ENCODE measurements around the gene ZRANB3. TPM values are rescaled to one million over a fixed set of nuclear protein-coding genes. Genes with fewer than 3 reads are reported as not detected.

The ZRANB3 gene
- total RNA-seq, 1 experiment from 2014 or later = 5.6 TPM

DNA sequence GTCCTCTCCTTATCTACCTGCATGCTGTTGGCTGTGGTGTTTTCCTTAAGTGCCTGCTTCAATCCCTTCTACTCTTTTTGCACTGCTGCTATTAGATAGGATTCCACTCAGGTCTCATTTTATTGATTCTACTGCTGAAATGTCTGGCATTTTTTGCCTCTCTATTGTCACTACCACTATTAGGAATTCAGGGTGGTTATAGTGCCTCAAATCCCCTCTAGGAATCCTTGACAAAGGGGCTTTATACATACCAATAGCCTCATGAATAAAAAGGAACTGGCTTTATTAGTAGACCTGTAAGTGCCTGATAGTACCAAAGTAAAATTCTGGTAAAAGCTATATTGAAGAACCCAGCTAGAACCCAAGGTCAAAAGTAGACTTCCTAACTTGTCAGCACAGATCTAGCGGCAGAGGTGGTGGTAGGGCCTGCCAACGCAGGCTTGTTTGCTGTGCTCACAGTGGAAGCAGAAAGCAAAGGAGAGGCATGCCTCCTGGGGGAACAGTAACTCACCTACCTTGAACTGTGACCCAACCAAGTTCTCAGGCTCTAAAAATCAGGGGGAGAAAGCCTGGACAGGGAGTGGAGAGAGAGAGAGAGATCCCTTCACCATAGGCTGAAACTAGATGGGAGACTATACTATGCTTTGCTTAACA, 278.1 kb downstream of the ZRANB3 start:
- DNase-seq (ENCODE audit: low read depth) = no peak

DNA sequence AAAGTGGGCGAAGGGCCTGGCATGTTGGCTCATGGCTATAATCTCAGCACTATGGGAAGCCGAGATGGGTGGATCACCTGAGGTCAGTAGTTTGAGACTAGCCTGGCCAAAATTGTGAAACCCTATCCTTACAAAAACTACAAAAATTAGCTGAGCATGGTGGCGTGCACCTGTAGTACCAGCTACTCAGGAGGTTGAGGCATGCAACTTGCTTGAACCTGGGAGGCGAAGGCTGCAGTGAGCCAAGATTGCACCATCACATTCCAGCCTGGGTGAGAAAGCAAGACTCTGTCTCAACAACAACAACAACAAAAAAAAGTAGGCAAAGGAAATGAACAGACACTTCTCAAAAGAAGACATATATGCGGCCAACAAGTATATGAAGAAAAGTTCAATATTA, 282.4 kb downstream of the ZRANB3 start:
- DNase-seq (ENCODE audit: low read depth) = no peak

DNA sequence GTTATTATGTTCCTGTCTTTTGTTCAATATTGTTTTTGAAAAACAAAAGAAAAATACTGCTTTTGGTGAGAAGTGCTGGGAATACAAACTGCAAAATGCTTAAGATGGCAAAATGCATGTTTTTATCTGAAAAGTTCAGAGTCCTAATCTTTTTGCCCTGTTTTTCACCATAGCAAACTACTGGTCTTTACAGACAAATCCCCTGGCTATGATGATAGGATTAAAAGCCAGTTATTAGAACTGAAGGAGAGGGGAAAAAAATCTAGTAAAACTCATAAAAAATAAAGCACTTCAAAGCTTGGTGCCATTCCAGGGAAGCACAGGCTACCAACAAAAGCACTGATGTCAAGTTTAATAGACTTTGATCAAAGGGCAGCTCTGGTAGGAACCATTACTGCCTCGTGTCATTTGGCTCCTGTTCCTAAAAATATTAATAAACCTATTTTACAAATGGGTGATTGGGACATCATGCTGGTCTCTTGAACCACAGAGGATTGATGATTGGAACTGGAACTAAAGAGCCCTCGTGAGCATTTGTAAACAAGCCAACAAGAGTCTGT, 284.2 kb downstream of the ZRANB3 start:
- no peak for DNase-seq (ENCODE audit: low read depth)

DNA sequence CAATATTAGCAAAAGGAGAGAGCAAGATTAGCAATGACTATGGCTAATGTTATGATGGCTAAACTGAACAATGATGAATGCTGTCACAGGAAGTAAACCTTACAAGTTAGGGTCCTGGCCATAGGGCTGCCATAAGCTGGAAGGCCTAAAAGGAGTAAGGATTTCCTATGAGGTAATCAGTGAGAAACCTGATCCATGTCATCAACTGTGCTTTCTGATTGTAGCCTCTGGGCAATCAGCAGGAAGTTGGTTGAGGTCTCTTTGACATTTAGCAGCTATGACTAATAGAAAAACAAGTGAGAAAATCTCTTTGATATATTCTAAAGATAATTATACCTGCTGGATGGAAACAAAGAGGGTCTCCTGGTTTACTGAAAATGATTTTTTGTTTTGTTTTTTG, 285.9 kb downstream of the ZRANB3 start:
- peak; percentile 92 for DNase-seq (ENCODE audit: low read depth)

DNA sequence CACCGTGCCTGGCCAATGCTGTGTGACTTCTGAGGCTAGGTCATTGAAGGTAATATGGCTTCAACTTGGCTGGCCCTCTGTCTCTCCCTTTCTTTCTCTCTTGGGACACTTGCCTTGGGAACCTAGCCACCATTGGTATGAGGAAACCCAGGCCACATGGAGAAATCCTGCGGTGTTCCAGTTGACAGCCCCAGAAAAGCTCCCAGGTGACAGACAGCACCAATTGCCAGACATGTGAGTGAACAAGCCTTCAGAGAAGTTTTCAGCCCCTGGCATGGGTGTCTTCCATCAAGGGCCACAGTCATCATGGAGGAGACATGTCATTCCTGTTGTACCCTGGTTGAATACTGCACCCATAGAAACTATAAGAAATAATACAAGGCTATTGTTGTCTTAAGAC, 292.4 kb downstream of the ZRANB3 start:
- no peak for DNase-seq (ENCODE audit: low read depth)

DNA sequence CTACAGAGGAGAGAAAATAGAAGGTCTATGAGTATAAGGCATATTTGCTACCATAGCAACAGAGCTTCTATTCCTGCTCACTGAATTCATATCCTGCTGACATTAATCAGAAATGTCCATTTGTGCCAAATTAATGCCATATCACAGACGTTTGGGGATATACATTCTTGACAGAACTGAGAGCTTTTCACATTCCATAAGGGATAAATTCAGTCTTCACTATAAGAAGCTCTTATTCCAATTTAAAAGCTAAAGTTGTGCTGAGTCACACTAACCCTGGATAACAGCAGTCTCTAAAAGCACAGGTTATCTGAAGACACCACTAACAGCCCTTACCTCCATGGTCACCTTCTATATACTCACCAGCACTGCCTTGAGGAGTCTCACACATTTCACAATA, 300.9 kb downstream of the ZRANB3 start:
- DNase-seq (ENCODE audit: low read depth) = no peak

DNA sequence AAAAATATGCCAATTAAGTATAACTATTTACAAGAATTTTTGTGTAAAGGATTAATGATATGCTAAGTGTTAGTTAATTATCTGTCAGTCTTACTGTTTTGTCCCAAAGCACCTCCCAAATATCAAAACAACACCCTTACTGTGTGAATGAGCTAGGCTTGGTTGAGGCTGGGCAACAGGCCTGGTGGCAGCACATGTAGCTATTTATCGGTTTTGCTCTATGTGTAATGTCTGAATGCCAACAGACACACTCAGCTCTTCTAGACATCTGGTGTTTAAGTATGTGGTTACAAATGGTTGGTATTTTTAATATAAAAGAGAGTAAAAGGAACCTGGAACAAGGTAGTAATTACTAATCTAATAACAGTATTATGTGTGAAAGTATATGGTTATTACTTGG, 303.6 kb downstream of the ZRANB3 start:
- DNase-seq (ENCODE audit: low read depth) = peak; percentile 22

DNA sequence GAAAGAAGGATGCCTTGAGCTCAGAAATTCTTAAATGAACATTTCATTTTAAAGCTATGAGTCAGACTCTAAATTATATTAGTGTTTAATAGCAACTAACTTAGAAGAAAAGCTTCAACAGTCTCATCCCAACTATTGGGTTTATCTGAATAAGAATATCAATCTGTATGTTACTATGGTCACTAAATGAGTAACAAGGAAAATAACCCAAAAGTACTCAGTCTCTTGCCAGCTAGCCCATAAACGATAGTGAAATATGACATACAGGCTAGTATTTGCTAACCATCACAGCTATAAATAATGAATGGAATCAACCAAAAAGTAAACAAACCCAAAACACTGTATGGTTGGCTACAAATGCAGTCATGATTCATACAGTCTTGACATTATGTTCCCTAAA, 304.1 kb downstream of the ZRANB3 start:
- DNase-seq (ENCODE audit: low read depth) = peak; percentile 62

DNA sequence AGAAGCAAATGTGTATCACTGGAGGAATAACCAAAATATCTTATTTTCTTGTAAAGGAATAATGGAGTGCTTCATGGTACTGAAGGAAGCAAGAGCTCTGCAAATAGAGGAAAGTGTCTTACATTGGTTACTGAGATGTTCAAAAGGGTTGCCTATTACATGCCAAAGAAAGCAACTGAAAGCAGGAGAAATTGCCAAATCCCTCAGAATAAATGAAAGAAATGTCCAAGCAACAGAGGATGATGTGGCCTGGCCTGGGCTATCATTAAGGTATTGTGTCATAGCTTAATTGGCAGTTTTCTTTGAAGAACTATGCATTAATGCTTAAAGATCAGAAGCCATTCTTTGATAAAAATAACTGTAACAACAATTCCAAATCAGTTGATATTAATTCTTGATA, 305.2 kb downstream of the ZRANB3 start:
- DNase-seq (ENCODE audit: low read depth) = no peak

DNA sequence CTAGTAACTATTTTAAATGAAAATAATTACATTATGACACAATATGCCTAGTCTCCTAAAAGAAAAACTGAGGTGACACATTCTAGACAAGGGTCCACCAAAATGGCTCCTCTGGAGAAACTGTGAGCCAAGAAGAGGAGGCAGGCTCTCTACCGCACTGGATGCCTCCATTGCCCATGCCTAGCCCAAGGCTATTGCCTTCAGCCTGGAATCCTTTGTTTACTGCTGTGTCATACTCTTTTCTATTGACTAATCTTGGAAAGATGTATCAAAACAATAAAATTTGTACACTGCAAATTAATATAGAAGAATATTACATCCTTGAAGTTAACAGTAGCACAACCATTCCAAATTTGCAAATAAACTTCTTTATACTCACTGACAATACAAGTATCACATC, 311.8 kb downstream of the ZRANB3 start:
- DNase-seq (ENCODE audit: low read depth) = peak; percentile 5

DNA sequence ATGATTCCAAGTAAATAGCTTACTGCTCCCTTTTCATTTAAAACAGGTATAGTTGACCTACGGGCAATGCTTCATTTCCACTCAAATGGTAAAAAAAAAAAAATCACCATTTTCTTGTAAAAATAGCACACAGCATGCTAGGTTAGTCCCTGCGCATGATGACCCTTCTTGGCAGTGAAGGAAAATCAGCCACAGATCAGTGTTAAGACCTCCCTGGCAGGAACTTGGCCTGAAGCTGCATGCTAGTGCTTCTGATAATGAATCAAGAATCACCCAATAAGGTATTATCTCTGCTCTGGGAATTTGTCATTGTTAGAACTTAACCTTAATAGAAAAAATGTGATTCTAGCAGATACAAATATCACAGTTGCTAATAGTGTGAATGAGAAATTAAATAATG, 312.6 kb downstream of the ZRANB3 start:
- no peak for DNase-seq (ENCODE audit: low read depth)

DNA sequence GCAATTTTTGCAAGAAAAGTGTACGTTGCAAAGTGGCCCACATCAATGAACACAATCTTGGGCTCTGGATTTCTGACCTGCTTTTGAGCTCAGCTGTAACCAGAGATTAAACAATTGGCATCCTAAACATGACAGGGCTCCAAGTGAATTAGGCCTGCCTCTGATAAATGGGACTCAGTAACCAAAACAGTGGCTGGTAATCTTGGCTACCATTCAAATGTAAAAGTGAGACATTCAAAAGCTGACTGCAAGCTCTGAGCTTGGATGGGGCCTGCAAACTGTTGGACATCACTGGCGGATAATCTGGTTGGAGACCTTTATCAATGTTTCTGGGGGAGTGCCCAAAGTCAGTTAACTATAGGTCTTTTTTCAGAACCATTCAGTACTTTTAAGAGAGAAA, 318.3 kb downstream of the ZRANB3 start:
- DNase-seq (ENCODE audit: low read depth) = peak; percentile 4

DNA sequence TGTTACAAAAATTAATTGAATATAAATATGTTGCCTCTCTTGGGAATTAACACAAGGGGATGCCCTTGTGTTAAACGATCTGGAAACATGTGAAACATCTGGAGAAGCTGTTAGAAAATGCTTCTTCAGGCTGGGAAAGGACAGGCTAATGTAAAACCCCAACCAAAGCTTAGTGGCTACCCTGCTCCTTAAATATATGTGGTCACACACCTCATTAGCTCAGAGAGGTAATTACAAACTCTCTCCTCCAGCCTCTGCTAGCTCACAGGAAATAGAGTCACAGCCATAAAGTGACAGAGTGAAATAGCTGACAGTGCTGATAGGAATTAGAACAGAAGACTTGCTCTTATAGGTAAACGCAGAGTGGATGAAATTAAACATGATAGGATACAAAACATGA, 323.0 kb downstream of the ZRANB3 start:
- no peak for DNase-seq (ENCODE audit: low read depth)

DNA sequence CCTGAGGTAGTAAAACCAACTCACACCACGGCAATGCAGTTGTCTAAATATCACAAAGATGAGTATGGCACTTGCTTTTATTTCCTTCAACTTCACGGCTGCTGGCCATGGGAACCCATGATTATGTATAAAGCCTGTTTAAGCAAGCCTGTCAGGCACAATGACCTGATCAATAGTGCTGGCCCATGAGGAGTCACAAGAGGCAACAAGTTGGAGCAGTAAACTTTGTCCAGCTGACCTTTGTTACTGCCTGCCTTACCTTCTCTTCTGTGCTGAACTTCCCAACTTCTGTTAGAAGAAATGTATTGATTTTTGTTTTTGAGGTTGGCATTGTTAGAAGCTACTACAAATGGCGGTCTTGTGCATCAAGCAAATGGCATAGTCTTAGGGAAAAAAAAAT, 327.1 kb downstream of the ZRANB3 start:
- DNase-seq (ENCODE audit: low read depth) = no peak

DNA sequence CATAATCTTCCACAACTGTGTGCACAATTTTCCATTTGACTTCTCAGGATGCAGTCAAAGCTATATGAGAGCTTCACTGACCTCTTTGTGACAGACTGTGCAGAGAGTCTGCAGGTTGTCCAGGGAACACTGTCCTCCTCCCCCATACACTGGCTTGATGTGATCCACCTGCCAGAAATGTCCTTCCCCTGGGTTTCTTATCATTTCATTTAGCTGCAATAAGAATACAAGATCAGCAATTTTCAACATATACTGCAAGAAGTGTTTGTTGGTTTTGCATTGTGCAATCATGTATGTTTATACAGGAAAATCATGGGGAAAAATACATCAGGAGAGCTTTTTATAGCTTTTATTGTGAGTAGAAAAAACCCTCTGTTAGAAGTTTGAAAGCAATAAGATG, 328.3 kb downstream of the ZRANB3 start:
- no peak for DNase-seq (ENCODE audit: low read depth)

DNA sequence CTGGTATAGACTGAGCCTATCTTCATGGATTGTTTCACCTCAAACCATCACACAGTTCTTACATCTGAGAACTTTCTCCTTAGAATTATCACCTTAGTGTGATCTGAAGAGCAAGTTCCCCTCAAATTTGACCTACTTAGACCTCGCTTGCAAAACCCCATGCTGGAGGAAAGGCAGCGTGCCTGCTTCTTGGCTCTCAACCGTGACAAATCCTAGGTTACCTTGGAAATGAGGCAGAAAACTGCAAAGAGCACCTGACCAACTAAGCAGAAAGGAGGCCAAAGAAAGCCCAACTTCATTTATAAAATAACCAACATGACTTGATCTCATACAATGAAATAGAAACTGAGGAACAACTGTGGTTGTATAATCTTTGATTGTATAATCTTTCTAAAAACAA, 332.5 kb downstream of the ZRANB3 start:
- DNase-seq (ENCODE audit: low read depth) = no peak

DNA sequence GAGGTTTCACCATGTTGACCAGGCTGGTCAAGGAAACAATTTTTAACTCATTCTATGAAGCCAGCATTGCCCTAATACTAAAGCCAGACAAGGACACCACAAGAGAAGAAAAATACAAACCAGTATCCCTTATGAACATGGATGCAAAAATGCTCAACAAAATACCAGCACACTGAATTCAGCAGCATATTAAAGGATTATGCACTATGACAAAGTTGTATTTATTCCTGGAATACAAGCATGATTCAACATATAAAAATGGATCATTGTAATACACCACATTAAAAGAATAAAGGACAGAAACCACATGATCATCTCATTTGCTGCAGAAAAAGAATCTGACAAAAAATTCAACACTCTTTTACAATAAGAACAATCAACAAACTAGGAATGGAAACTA, 340.2 kb downstream of the ZRANB3 start:
- DNase-seq (ENCODE audit: low read depth) = no peak

DNA sequence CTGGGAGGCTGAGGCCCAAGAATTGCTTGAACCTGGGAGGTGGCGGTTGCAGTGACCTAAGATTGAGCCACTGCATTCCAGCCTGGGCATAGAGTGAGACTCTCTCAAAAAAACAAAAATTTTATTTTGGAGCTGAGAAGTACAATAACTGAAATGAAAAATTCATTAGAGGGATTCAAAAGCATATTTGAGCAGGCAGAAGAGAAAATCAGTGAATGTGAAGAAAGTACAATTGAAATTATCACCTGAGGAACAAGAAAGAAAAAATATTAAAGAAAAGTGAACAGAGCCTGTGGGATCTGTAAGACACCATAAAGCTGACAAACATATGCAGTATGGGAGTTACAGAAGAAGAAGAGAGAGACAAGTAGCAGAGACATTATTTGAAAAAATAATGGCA, 341.9 kb downstream of the ZRANB3 start:
- DNase-seq (ENCODE audit: low read depth) = no peak

DNA sequence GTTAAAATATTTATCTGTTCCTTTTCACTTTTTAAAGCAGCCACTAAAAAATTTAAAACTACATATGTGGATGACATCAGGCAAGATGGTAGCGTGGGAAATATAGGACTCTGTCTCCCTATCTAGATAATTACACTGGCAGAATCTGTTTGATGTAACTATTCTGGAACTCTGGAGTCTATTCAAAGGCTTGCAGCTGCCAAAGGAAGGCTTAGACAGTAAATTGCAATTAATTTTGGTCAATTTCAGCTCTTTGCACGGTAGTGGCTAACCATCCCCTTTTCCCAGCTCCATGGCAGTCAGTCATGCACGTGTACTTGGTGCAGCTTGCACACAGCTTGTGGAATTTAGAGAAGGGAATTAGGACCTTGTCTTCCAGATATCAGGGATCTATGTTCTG, 343.7 kb downstream of the ZRANB3 start:
- DNase-seq (ENCODE audit: low read depth) = no peak

DNA sequence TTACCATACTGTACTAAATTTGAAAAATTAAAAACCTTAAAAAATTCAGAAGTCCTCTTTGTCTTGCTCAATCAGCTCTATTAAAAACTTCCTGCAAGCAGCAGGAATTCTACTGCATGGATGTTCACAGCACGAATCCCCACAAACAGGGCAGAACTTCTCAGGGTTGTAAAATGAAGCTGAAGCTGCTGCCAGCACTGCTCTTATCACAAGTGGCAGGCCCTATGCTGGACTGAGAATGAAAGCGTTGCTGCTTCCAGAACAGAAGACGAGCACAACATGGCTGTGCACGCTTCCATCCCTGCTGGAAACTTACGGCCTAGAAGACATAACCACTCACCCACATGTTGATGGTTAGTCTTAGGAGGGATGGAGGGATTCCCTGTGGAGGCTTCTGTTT, 345.0 kb downstream of the ZRANB3 start:
- DNase-seq (ENCODE audit: low read depth) = no peak

DNA sequence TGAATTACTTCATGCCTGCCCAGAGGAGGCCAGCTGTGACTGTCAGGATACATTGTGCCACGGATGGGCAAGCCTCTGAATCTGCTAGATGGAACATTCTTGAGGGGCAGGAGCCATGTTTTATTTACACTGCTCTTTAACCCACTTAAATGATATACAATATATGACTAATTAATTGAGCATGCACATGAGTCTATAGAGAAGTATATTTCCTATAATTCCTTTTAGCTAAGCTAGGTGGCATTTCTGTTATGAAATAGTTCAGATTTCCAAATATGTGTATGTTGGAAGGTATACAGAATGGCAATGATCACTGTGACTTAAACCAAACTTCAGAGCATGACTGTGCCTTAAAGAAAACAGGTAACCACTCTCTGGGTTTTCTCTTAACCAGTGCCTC, 347.2 kb downstream of the ZRANB3 start:
- DNase-seq (ENCODE audit: low read depth) = no peak

DNA sequence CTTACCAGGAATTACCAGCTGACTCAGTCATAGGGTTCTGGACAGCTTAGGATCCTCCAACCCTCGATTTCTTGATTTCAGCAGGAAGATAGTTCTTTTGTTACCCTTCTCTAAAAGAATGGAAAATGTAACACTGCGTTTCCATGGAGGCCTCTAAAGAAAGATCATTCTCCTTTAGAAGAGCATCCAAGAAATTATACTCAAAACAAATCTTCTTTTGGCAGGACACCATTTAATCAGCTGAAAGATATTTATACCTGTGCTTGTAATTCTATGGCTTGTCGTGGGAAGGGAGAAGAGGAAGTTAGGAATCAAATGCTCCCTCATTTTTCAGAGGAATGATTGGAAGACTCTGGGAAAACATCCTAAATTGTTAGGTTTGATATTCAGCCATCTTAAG, 348.4 kb downstream of the ZRANB3 start:
- DNase-seq (ENCODE audit: low read depth) = no peak

DNA sequence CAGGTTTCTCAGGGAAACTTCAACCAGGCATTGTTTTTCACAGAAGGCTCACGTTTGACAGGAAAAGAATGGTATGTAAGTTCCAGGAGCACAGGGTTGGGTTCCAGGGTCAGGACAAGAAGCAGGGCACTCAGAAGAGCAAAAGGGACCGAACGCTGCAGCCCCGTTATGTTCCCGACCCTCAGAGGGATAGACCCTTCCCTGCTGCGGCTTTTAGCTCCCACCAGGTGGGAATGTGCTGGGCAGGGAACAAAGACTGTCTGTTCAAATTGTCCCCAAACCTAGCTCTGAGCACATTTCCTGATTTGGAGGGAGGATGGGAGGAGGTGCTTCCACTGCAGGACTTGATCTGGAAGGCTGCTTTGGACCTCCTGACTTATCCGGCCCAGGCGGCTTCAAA, 348.8 kb downstream of the ZRANB3 start:
- DNase-seq (ENCODE audit: low read depth) = no peak

DNA sequence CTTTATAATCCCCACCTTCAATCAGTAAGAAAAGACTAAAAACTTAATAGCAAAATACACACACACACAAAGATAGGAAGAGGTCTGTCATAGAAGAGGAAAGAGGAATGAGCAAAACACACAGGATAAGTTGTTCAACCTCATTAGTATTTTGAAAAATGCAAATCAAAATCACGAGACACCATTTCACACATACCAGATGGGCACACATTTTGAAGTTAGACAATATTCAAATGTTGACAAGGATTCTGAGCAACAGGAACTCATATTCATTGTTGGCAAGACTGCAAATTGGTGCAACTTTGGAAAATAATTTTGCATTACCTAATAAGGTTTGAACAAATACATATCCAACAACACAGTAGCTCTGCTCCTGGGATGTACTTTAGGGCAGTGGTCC, 351.3 kb downstream of the ZRANB3 start:
- no peak for DNase-seq (ENCODE audit: low read depth)
